ENCODE results near the gene RASIP1. TPM values are rescaled to one million over a fixed set of nuclear protein-coding genes. Genes with fewer than 3 reads are reported as not detected.
"Not testable (repeated sequence)": the region's sequence is repeated elsewhere in the genome, so short reads cannot be mapped to it uniquely, and the experiment has no call there.

The RASIP1 gene, protein sequence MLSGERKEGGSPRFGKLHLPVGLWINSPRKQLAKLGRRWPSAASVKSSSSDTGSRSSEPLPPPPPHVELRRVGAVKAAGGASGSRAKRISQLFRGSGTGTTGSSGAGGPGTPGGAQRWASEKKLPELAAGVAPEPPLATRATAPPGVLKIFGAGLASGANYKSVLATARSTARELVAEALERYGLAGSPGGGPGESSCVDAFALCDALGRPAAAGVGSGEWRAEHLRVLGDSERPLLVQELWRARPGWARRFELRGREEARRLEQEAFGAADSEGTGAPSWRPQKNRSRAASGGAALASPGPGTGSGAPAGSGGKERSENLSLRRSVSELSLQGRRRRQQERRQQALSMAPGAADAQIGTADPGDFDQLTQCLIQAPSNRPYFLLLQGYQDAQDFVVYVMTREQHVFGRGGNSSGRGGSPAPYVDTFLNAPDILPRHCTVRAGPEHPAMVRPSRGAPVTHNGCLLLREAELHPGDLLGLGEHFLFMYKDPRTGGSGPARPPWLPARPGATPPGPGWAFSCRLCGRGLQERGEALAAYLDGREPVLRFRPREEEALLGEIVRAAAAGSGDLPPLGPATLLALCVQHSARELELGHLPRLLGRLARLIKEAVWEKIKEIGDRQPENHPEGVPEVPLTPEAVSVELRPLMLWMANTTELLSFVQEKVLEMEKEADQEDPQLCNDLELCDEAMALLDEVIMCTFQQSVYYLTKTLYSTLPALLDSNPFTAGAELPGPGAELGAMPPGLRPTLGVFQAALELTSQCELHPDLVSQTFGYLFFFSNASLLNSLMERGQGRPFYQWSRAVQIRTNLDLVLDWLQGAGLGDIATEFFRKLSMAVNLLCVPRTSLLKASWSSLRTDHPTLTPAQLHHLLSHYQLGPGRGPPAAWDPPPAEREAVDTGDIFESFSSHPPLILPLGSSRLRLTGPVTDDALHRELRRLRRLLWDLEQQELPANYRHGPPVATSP
- total RNA-seq, result 21.2 TPM

DNA sequence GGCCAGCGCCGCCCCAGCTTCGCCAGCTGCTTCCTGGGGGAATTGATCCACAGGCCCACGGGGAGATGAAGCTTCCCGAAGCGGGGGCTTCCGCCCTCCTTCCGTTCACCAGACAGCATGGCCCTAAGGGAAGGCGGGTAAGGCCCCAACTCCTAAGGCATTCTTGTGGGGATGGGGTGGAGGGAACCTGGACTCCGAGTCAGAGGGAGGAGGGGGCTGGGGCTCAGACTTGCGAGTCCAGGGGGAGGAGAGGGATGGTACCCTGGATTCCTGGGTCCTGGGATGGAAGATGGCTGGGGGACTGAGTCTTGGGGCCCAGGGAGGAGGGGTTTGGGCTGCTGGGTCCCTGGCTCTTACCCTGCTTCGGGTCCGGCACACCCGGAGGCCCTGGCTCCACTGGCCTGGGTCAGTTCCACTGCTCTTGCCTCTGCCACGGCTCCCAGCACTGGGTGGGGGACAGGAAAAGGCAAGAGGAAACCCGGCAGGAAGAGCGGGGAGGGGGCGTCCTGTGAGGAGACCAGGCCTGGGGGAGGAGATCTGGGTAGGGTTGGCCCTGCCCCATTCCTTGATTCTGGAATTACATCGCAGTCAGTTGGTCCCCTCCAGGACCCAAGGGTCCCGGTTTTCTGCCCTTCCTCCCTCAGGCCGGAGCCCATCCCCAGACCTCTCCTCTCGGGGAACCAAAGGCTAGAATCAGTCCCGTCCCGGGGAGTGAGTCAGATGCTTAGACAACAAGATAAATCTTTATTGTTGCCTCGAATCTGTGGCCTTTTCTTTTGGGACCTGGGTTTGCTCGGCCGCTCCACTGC is at the start of gene RASIP1:
Gene RASIP1 (minus strand): TSS at position 447 of the 809 bp plus-strand sequence. CDS start 328 bp downstream, at position 119.
- no peak for DNase-seq (ENCODE audit: low spot score)

DNA sequence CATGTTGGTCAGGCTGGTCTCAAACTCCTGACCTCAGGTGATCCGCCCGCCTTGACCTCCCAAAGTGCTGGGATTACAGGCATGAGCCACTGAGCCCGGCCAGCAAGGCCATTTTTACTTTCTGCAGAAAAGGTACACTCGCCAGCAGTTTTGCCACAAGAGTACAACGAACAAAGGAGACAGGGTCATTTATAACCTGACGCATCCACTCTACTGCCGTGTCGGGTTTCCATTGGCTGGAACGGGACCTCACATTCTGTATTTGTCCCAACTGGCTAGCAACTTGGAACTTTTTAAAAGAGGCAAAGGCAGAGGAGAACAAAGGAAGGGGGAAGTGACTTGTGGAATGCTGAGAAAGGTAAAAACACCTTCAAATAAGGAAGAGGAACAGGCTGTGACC is 46.9 kb upstream of the RASIP1 start:
- DNase-seq (ENCODE audit: low spot score), result not testable (repeated sequence)

DNA sequence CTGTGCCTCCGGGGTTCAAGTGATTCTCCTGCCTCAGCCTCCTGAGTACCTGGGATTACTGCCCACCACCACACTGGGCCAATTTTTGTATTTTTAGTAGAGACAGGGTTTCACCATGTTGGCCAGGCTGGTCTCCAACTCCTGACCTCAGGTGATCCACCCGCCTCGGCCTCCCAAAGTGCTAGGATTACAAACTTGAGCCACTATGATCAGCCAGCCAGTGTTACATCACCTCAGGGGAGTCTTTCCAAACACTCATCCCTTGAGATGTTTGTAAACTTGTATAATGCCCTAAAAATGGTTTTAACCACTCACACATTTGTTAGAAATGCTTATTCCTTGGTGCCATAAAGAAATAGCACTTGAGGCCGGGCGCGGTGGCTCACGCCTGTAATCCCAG is 46.0 kb upstream of the RASIP1 start:
- DNase-seq (ENCODE audit: low spot score), result not testable (repeated sequence)

DNA sequence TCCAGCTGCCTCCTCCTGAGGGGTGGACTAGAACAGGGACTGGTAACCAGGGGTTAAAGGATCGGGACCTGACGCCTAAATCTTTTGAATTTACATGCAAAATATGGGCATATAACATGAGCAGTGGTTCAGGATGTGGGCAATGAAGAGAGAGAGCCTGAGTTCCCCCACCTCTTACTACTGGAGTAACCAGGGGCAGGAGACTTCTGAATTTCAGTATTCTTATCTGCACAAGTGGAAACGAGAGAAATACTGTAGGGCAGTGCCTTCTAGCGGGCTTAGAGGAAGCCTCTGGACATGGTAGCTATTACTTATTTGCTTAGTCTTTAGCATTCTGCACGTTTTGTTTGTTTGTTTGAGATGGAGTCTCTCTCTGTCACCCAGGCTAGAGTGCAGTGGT is 44.1 kb upstream of the RASIP1 start:
- no peak for DNase-seq (ENCODE audit: low spot score)

DNA sequence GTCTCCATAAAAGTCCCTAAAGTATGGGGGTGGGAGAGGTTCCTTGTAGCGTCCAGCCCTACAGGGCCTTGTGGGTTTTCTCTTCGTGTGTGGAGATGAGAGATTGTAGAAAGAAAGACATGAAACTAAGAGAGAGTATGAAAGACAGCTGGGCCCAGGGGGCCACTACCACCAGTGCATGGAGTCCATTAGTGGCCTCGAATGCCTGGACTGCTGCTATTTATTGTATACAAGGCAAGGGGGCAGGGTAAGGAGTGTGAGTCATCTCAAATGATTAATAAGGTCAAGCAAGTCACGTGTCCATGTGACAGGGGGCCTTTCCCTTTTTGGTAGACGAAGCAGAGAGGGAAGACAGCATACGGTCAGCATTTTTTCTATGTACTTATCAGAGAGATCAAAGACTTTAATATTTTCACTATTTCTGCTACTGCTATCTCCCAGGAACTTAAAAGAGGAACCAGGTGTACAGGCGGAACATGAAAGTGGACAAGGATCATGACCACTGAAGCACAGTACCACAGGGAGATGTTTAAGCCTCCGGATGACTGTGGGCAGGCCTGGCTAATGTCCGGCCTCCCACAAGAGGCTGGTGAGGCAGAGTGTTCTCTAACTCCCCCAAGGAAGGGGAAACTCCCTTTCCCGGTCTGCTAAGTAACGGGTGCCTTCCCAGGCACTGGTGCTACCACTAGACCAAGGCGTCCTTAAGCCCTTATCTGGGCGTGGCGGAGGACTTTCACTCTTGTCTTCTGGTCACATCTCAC is 40.4 kb upstream of the RASIP1 start:
- no peak for DNase-seq (ENCODE audit: low spot score)

DNA sequence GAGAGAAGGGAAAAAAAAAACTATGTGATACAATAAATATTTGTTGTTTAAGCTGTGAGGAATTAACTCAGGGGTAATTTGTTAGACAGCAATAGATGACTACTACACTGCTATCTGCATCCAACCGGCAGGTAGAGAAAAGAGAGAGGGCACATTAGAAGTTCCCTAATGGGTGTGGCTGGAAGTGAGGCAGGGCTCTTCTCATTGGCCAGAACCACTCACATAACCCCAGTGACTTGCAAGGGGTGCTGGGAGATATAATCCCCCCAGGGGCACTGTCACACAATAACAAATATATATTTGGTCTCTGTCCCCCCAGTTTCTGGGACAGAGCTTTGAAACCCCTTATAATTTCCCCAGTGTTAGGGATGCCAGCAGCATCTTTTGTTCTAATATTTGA is 39.2 kb upstream of the RASIP1 start:
- no peak for DNase-seq (ENCODE audit: low spot score)

DNA sequence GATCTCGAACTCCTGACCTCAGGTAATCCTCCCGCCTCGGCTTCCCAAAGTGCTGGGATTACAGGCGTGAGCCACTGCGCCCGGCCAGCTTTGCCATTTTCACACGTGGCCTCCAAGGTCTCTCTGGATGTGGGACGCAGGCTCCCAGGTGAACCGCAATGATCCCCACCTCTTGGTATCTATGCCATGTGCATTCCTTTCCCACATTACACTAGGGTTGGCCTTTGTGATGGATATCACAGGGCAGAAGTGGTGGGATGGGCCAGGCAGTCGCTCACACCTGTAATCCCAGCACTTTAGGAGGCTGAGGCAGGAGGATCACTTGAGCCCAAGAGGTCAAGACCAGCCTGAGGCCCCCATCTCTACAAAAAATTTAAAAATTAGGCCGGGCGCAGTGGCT is 37.3 kb upstream of the RASIP1 start:
- no peak for DNase-seq (ENCODE audit: low spot score)

DNA sequence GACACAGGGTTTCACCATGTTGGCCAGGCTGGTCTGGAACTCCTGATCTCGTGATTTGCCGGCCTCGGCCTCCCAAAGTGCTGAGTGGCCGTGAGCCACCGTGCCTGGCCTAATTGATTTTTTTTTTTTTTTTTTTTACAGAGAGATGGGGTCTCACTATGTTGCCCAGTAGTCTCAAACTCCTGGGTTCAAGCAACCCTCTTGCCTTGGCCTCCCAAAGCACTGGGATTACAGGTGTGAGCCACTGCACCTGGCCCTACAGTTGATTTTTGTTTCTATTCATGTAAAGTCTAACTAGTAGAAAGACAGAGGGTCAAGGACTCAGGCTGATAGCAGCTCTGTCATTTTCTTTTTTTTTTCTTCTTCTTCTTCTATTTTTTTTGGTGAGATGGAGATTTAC is 36.7 kb upstream of the RASIP1 start:
- no peak for DNase-seq (ENCODE audit: low spot score)

DNA sequence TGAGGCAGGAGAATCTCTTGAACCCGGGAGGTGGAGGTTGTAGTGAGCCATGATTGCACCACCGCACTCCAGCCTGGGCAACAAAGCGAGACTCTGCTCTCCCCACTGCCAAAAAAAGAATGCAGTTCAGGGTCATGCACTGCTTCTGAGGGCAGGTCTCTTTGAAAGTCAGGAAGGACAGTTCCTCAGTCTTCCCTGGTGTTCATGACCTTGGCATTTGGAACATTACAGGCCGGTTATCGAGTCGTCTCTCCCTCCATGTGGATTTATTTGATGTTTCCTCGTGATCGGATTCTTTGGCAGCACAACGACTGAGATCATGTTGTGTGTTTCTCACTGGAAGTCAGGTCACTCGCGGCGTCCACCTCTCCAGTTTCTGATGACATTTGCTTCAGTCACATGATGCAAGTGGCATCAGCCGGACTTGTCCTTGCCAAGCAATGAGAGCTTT is 32.1 kb upstream of the RASIP1 start:
- no peak for DNase-seq (ENCODE audit: low spot score)

DNA sequence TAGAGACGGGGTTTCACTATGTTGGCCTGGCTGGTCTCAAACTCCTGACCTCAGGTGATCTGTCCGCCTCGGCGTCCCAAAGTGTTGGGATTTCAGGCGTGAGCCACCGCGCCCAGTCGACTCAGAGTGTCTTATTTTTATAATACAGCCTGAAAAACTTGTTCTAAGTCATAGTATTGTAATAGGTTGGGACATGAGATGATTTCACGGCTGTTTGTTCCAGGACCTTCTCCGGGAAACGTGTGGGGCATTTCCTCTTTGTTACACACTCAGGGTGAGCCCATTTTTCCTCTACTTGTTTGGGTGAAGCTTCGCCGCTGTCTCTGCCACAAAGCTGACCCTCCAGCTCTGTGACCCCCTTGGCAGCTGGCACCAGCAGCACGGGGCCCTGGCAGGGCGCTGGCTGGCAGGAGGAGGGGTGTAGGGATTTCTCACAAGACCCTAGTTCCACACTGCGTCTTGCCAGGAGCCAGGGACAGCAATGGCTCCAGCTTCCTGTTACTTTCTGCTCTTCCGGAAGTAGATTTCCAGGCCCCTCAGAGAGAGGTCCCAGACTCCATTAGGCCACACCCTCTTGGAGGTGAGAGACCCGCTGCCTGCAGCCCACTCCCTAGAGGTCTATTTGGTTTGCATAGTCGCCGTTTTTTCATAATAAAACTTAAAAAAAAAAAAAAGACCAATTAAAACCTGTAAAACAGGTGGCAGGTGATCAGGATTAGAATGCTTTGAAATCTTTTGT is 30.5 kb upstream of the RASIP1 start:
- DNase-seq (ENCODE audit: low spot score), result no peak

DNA sequence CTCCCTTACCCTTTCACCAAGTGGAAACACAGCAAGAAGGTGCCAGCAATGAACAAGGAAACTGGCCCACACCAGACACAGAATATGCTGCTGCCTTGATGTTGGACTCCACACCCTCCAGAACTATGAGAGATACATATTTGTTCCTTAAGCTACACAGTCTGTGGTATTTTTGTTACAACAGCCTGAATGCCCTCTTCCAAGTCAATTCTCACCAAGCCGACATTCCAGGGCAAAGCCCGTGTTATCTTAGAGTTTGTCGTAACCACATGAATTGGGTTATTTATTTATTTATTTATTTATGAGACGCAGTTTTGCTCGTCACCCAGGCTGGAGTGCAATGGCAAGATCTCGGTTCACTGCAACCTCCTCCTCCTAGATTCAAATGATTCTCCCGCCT is 29.9 kb upstream of the RASIP1 start:
- no peak for DNase-seq (ENCODE audit: low spot score)

DNA sequence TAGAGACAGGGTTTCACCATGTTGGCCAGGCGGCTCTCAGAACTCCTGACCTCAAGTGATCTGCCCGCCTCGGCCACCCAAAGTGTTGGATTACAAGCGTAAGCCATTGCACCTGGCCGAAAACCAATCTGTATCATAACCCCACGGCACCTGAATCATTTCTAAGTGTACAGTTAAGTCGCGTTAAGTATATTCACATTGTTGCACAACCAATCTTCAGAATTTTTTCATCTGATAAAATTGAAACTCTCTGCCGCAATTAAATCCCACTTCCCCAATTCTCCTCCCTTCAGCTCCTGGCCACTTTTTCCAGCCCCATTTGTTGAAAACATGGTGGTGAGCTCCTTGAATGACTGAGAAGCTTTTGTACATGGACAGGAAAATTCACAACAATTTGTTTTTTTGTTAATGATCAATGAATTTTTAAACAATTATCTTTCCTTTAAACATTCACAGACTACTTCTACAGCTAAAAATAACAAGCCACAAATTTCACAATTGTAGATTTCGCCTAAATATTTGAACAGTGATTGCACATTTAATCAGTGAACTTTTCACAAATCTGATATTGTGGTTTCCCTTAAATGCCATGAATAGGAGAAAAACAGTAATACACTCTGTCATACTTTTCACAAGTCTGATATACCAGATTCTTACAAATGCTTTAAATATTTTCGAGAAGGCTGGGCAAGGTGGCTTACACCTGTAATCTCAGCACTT is 28.7 kb upstream of the RASIP1 start:
- no peak for DNase-seq (ENCODE audit: low spot score)

DNA sequence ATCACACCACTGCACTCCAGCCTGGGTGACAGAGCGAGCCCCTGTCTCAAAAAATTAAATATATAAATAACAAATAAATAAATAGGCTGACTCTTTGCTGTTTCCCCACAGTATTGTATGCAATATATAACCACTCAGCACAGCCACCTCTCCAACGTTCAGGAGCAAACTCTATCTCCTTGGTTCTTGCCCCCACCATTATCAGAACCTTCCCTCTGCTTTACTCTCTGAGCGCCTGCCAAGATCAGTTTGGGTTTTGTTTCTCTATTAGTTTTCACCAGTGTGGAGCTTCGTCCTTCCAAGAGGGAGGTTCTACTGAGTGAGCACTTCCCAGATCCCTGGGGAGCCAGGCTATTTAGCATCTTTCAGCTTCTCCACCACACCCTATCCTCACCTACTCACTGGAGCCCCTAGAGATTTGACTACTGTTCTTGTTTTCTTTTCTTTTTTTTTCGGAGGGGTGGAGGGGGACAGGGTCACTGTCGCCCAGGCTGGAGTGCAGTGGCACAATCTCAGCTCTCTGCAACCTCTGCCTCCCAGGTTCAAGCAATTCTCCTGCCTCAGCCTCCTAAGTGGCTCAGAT is 27.9 kb upstream of the RASIP1 start:
- DNase-seq (ENCODE audit: low spot score), result not testable (repeated sequence)

DNA sequence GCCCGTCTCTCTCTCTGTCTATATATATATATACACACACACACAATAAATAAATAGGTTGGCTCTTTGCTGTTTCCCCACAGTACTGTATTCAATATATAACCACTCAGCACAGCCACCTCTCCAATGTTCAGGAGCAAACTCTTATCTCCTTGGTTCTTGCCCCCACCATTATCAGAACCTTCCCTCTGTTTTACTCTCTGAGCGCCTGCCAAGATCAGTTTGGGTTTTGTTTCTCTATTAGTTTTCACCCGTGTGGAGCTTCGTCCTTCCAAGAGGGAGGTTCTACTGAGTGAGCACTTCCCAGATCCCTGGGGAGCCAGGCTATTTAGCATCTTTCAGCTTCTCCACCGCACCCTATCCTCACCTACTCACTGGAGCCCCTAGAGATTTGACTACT is 25.4 kb upstream of the RASIP1 start:
- not testable (repeated sequence) for DNase-seq (ENCODE audit: low spot score)

DNA sequence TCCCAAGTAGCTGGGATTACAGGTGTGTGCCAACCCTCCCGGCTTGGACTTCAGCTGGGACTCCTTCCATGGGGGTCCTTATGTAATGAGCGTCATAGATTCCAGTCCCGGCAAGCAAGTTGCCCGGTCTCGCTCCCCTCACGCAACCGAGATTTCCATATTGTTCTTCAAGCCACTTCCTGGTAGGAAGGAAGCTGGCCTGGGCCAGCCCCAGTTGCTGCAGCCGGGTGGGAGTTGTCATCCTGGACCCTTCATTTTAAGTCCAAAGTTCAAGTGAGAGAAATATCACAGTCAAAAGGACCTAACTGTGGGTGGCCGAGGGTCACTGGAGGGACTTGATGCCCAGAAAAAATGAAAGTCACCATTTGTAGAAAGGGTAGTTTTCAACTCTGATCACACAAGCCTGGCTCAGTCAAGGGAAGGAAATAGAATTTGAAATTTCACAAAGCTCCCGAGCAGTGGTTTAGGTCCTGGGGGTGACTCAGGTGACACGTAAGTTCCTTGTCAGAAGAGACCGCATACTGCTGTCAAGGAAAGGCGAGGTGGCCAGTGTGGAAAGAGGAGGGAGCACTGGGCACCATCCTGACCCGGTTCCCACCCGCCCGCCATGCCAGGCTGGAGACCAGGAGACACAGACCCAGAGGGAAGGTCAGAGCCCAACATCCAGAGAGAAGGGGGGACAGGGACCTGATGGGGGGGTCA is 20.2 kb upstream of the RASIP1 start:
- DNase-seq (ENCODE audit: low spot score), result no peak

DNA sequence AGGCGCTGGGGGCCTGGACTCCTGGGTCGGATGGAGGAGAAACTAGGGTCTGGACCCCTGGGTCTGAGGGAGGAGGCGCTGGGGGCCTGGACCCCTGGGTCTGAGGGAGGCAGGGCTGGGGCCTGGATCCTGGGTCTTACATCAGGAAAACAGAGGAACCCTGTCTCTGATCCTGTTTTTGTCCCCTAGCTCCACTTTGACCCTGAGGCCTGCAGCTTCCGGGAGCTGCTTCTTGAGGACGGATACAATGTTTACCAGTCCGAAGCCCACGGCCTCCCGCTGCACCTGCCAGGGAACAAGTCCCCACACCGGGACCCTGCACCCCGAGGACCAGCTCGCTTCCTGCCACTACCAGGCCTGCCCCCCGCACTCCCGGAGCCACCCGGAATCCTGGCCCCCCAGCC is 17.3 kb upstream of the RASIP1 start:
- no peak for DNase-seq (ENCODE audit: low spot score)

DNA sequence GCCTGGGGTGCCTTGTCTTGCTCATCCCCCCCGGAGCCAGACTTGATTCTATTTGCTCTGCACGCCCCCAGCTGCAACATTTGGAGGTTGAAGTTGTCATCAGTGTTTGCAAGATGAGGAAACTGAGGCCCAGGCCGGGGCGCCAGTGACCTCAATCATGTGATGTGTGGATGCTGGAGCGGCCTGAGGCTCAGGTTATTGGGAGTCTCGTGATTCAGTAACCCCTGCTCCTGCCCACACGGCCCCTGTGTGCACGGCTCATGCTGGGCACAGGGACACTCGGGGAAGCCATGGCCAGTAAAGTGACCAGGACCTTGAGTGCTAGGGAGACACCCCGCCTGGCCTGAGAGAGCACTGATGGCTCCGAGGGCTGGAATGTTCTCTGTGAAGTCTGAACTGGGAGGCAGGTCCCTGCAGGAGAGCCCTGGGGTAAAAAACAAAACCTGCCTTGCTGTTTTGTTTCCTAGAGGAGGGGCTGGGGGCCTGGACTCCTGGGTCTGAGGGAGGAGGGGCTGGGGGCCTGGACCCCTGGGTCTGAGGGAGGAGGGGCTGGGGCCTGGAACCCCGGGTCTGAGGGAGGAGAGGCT is 16.8 kb upstream of the RASIP1 start:
- no peak for DNase-seq (ENCODE audit: low spot score)

DNA sequence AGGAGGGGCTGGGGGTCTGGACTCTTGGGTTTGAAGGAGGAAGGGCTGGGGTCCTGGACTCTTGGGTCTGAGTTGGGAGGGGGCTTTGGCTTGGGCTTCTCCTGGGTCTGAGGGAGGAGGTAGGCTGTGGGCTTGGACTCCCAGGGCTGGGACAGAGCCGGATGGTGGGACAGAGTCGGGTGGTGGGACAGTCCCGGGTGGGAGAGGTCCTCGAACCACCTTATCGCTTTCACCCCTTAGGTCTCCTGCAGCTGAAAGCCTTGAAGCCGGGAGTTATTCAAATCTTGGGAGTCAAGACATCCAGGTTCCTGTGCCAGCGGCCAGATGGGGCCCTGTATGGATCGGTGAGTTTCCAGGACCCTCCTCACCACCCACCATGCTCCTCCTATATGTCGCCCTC is 16.3 kb upstream of the RASIP1 start:
- DNase-seq (ENCODE audit: low spot score), result no peak
